CD4-positive, alpha-beta T cell treated with Interferon alpha-2 for 1 hour (primary cell): ENCODE data around the gene ANKS1A.
"Not testable (repeated sequence)": the region's sequence is repeated elsewhere in the genome, so short reads cannot be mapped to it uniquely, and the experiment has no call there.

ENCODE experiments used
- DNase-seq, 2 donors: peaks; one replicate each; pipeline ENCODE4 v3.0.0-alpha.2; 2020 to 2022

Gene ANKS1A

DNA sequence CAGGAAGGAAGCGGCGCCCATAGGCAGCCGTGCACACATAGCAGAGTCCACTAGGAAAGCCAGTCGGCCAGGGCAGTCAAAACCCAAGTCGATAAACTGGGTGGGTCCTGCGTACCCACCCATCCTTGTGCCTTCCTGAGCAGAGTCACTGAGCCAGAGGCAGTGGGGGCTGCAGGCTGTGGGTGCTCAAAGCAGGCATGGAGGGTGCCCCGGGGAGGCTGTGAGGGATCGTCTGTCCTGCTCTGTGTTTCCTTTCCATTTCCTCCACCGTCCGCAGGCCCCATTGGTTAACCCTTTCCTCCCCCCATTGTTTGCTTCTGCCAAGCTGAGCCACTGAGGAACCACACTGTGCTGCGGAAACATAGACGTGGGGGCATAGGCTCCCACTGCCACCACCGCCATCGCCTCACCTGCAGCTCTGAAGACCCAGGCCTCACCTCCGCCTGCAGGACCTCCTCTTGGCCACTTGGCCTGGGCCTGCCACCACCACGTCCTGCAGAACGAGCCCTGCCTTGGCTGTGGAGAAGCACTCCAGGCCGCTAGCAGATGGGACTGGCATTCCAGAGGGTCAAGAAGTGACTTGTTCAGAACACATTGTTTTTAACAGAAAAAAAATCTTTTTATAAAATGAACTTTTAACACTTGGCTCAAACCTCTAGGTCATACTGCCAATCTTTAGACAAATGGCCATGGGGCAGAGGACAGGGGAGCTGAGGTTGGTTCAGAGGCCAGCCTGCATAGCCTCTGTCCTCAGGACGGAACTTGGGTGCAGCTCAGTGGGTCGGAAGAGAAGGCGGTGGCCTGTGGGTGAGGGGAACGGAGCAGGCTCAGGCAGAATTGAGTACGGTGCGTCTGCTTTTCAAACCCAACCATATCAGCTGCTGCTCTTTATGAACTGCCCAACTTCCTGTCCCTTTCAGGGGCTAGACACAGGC lies 199.5 kb downstream of the ANKS1A start:
- DNase-seq = no peak

DNA sequence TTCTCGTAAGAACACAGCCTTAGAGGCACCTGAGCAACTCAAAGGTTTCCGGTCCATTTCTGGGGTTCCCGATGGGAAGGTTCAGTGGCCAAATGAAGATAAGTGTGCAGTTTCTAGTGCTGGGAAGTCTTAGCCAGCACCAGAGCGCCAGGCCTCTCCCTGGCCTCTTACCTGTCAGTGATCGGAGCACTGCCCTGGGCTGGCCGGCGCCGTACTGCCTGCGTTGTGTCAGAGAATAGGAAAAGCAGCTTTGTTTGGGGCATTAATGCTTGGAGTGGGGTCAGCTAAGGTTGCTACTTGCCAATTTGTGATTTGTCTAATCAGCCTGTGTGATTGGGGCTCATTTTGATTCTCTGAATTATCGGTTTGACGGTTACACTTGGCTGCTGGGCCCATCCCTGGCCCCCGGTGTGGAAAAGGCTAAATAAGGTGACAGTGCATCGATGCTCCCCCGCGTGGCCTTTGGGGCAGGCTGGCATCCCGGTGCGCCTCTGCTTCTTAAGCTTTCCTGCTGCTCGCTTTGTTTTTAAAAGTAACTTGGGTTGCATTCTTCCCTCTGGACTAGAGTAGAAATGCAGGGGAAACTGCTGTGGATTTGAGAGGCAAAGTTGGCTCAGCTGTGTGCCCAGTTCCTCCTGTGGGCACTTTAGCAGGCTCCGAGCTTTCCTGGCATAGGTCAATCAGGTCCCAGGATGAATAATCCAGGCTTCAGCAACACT lies 200.3 kb downstream of the ANKS1A start:
- no peak for DNase-seq

DNA sequence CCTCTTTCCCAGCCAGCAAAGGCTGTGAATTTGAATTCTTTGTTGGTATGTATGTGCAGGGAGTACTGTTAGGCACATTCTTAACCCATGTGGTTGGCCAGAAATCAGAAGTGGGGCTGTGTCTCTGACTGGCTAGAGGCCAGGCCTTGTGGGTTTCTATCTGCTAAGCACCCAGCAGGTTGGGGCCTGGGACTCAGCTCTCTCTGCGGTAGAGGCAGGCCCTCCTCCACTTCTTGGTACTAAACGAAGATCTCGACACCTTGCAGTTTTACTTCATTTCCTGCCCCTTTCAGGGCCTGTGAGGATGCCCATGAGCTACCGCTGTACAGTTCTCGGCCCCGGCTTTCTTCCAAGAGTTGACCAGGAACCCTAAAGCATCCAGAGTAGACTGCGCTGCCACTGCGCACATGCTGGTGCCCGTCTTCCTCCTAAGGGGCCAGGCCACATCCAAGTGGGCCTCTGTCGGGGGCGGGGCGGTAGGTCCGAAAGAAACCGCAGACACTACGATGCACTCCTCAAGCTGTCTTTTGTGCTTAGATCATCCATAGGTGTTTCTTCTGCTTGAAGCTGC lies 201.0 kb downstream of the ANKS1A start:
- no peak for DNase-seq

DNA sequence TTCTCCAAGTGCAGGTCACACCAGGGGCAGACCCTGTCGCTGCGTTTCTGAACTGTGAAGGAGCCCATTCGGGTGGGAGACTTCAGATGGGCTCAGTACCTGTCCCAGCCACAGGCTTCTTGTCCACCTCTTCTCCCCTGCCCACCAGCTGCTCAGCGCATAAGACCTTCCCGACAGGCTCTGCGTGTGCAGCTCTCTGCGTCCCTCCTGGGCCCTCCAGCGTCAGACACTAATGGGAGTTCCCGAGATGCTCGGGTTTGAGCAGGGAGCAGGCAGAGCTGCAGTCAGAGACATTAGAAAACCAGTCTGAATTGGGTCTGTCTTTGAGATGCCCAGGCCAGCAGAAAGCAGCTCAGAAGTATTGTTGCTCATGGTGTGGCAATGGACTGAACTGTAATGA lies 201.7 kb downstream of the ANKS1A start:
- no peak for DNase-seq

DNA sequence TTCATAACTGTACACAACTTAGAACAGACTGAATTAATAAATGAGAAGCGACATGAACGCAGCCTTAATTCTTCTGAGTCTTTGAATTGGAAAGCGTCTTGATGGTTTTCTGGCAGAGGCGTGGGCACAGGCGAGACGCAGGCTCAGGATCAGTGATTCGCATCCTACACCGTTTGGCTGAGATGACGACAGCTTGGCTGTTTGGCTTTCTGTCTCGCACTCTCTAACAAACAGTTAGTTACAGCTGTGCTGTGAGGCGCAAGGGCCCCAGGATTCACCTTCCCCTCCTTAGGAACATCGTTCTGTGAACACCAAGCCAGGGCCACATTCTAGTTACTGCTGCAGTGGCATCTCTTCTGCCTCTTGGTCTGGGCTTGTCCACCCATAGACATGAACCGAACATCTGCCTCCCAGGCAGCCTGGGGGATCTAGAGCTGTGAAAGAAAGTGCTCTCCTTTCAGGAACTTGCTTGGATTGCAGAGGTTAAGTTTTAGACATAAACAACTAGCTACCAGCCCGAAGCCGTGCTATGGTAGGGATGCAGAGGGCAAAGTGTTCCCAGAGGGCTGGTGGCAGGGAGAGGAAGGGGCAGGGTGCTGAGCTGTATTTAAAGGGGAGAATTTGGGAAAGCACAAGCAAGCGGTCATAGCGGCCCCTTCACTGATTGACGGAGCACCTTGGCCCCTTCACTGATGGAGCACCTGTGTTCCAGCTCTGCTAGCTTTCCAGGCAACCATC lies 202.5 kb downstream of the ANKS1A start:
- DNase-seq = no peak

DNA sequence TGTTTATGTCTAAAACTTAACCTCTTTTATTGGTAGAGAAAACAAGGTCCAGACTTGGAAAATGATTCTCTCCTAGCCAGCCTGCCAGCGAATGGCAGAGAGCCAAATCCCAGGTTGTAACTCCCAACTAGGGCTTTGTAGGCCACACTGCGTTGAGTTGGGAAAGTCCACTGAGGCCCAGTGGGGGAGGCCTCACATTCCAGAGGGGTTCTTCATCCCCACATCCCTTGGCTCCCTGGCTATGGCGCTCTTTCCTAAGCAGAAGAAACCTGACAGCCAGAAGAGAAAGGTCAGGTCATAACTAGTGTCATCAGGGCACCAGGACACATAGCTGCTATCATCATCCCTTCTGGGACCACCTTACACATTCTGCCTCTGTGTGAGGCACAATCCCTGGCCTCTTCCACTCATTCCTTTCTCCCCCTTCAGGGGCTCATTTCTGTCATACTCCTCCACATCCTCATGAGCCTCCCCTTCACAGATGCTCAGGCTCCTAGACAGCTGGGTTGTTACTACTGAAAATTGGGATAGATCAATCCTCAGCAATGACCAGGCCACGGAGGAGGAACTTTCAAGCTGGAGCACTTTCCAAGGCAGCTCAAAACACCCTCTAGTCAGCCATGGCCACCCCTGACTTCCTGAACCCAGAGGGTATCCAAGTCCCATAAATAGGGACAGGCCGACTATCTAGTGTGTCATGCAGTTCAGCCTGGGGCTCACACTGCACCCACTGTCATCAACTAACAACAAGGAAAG lies 203.5 kb downstream of the ANKS1A start:
- DNase-seq = no peak

DNA sequence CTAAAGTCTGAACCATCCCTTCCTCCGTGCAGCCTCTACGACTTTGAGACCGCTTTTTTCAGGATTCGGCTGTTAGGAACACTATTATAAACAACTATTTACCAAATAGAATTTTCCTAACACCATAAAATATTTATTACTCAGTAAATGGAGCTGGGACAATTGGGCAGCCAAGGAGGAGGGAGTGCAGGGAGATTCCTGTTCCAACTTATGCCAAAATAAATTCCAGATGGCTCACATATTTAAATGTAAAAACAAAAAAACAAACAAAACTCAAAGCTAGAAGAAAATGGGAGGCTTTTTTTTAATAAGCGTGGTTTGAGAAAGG lies 204.0 kb downstream of the ANKS1A start:
- no peak for DNase-seq

DNA sequence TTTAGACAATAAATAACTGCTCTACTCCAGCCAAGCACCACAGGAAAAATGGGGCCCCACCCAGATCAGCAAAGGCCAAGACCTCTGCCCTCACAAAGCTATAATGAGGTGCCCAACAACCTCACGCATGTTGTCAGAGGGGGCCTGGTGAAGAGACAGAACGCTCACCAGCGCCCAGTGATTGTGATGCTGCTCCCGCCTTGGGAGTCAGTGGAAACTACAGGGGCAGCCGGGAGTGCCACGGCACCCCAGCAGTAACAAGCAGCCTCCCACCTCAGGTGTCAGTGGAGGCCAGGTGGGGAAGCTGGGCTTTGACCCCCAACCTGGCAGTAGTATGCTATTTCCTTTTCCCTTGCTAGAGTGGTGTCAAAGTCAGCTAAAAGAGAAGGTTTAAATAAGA lies 204.7 kb downstream of the ANKS1A start:
- no peak for DNase-seq

DNA sequence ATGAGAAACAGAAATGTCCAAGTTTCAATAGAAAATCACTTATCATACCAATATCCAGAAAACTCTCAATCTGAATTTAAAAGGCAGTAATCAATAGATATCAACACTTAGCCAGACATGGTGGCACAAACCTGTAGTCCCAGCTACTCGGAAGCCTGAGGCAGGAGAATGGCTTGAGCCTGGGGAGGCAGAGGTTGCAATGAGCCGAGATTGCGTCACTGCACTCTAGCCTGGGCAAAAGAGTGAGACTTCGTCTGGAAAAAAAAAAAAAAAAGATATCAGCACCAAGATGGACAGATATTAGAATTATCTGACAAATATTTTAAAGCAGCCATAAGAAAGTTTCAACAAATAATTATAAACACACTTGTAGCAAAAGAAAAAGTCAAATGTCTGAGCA lies 205.1 kb downstream of the ANKS1A start:
- no peak for DNase-seq

DNA sequence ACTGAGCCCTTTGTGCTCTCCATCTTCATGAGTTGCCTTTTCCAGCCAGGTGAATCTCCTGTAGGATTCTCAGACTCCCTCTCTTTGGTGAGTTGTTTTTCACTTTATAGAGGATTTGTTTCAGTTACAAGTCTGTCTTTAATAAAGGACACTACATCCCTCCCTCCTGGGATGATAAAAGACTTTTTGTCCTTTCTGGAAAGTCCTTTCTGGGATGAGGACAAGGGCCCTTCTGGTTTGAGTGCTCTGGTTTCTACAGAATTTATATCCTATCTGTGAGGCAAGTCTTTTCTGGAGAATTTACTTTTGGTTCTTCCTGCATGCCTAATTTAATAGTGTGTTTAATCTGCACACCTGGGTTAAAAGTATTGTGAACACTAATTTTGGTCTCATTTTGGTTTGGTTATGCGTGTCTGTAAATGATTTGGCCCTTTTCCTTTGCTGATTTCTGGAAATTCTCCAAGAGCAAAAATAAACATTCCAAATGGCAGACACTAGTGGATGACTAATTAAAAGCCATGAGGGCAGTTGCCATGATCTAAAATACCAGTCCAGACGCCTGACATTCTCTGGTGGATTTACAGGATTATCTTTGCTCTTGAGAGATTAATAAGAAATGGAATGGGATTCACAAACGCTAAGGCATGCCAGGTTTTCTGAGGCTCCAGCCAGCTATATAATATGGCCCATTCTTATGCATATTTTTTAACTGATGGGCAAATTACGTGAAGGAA lies 207.2 kb downstream of the ANKS1A start:
- no peak for DNase-seq

DNA sequence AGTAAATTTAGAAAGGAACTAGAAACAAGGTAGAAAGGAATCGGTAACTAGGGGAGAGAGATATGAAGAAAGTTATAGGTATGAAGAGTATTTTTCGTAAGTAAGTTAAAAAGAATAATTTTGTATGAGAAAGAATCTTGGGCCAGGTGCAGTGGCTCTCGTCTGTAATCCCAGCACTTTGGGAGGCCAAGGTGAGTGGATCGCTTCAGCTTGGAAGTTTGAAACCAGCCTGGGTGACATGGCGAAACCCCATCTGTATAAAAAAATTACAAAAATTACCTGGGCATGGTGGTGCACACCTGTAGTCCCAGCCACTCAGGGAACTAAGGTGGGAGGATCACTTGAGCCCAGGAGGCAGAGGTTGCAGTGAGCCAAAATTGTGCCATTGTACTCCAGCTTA lies 210.1 kb downstream of the ANKS1A start:
- DNase-seq = no peak

DNA sequence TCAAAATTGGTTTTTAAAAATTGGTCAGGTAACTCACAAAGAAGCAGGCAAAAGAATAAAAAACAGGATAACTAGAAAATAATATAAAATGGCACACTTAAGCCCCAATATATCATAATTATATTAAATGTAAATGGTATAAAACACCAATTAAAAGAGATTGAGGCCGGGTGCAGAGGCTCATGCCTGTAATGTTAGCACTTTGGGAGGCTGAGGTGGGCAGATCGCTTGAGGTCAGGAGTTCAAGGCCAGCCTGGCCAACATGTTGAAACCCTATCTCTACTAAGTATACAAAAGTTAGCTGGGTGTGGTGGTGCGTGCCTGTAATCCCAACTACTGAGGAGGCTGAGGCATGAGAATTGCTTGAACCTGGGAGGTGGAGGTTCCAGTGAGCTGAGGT lies 216.0 kb downstream of the ANKS1A start:
- no peak for DNase-seq

DNA sequence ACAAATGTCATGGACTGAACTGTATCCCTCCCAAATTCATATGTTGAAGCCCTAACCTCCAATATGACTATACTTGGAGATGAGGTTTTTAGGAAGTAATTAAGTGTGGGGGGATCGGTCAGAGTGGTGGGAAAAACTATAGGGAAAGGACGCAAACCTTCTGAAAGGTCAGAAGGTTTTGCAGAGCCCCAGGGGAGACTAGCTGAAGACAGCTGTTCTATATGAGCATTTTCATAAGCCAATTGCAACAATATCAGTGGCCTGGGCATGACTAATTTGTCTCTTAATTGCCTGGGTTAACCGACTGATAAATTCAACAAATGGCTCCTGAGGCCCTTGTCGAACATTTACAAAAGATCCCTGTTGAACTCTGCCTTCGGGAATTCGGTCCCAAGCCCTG lies 217.0 kb downstream of the ANKS1A start:
- DNase-seq = not testable (repeated sequence)

DNA sequence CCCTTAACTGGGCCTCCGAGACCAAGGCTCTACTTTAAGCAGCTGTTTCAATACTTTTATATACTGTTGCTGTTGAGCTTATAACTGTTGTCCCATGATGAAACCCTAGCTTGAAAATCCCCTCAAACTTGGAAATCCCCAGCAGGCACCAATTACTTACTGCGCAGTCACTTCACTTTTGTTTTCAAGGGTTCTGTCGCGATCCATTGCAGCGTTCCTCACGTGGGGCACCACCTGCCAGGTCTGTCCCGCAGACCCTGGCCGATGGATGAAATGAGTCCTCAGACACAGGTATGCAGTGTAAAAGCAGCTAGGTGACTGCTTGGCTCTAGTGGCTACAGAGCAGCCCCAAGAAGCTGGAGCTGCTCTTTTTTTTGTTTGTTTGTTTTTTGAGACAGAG lies 218.2 kb downstream of the ANKS1A start:
- not testable (repeated sequence) for DNase-seq

DNA sequence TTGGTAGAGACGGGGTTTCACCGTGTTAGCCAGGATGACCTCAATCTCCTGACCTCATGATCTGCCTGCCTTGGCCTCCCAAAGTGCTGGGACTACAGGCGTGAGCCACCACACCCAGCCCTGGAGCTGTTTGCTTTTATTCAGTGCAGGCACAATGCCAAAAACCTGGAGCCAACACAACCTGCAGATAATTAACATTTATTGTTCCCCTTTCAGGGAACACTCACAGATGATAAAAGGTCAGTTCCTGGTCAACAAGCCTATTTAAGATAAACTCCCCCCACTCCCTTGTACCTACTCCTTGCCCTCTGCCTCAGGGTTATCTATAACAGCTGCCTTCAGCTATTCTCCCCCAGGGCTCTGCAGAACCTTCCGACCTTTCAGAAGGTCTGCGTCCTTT lies 218.7 kb downstream of the ANKS1A start:
- not testable (repeated sequence) for DNase-seq

DNA sequence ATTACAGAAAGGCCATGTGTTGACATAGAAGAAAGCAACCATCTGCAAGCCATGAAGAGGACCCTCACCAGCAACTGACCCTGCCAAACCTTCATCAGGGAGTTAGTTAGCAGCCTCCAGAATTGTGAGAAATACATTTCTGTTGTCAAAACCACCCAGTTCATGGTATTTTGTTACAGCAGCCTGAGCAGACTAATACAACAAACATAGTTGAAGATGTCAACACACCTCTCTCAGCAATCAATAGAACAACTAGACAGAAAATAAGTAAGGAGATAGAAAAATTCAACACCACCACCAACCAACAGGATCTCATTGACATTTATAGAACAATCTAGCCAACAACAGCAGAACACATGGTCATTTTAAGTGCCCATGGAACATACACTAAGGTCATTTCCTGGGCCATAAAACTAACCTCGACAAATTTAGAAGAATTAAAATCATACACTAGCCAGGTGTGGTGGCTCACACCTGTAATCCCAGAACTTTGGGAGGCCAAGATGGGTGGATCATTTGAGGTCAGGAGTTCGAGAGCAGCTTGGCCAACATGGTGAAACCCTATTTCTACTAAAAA lies 219.3 kb downstream of the ANKS1A start:
- DNase-seq = no peak

DNA sequence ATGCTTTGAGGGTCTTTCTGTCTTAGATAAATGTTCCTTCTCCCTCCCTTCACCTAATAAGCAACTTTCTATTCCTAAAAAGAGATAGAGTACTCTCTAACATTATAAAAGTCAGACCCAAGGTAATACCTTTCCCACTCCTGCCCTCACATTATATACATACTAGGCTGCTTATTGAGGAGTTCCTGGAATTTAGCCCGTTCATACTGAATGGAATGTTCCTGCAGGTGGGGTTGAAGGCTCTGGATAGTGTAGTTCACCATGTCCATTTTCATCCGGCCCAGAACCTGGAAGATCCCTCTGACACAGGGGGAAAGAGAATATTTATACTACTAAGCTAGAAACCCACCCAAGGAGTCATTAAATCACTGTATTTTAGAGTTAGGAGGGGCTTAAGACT lies 231.7 kb downstream of the ANKS1A start:
- no peak for DNase-seq

DNA sequence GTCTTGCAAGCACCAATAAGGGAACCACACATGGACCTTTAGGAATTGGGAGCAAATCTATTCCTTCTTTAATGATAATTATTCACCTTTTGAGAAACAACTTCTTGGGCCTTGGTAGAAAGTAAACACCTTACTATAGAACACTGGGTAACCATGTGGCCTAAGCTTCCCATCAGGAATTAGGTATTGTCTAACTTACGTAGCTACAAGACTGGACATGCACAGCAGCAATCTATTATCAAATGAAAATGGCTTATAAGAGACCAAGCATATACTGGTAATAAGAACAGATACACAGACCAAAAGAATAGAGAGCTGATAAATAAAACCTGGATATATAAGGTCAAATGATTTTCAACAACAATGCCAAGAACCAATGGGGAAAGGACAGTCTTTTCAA lies 235.3 kb downstream of the ANKS1A start:
- no peak for DNase-seq

DNA sequence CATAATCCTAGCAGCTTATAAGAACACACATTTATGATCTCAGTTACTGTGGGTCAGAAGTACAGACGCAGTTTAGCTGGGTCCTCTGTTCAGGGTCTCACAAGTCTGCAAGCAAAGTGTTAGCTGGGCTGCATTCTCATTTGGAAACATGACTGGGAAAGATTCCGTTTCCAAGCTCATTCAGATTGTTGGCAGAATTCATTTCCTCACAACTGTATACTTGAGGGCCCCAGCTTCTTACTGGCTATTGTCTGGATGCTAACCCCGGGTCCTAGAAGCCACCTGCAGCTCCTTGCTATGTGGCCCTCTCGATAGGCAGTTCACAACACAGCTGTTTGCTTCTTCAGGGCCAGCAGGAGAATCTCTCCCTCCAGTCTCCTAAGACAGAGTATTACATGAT lies 239.0 kb downstream of the ANKS1A start:
- DNase-seq = no peak

DNA sequence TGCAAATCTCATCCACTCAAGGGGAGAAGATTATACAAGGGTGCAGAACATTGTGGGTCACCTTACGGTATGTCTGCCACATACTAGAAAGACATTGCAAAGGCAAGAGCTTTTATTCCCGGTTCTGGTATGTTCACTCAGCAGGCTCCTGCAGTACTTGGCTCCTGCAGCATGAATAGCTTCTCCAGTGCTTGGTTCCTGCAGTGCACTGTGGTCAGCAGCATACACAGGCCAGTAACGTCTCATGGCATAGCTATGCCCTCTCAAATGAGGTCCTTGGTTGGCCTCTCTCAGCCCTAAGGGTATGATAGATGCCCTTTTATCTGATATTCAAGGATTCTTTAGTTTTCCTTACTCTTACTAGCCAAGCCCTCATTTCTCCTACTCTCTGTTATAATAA lies 239.4 kb downstream of the ANKS1A start:
- no peak for DNase-seq

DNA sequence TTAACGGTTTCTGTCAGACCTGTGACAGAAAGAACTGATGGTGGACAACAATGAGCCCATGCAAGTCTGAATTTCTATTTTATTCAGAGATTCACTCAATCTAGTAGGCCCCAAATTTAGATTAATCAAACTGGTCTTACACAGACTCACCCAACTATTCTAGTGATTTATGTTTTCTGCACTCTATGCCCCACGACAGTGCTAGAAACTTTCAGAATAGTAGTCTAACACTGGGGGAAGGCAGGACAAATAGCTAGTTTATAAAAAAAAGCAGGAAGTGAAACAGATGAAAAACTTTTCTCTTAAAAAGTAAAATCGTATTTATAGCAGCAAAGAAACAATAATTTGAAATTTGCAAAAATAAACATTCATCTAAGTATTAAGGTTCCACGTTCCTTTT lies 247.1 kb downstream of the ANKS1A start:
- DNase-seq = no peak

DNA sequence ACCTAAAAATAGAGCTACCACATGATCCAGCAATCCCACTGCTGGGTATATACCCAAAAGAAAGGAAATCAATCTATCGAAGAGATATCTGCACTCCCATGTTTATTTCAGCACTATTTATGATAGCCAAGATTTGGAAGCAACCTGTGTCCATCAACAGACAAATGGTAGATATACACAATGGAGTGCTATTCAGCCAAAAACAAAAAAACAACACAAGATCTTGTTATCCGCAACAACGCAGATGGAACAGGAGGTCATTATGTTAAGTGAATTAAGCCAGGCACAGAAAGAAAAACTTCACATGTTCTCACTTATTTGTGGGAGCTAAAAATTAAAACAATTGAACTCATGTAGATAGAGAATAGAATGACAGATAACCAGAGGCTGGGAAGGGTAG lies 249.1 kb downstream of the ANKS1A start:
- not testable (repeated sequence) for DNase-seq
